GM18909 (cell line): Measurements from ENCODE around the gene MIA3.
"Not testable (repeated sequence)": the region's sequence is repeated elsewhere in the genome, so short reads cannot be mapped to it uniquely, and the experiment has no call there.

ENCODE experiments used
- ATAC-seq: cut with Tn5 transposase; IDR thresholded peaks from one replicate; pipeline ENCODE4 v1.9.1; 2021; ENCODE audit warnings: mild to moderate bottlenecking; ENCODE audit not compliant: unreplicated experiment, poor library complexity

Gene MIA3

GRCh38 chr1:222663431-222663934 lies 45.6 kb downstream of the MIA3 start:
- no peak for ATAC-seq

DNA sequence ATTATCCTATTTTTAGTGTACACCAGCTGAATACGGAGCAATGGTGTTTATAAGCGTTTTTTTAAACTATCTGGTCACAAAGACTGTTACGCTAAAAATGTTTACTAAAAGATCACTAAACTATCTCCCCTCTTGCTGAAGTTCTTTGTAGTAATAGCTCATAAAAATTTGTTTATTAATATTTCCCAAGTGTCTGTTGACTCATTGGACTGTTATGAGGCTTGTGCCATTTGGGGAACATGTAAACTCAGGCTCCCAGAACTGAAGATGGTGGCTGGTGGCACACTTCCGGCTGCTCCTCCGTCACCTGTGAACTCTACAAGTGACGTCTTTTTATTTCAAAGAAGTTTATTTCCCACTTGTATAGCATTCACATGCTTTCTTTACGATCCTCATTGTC lies 48.1 kb downstream of the MIA3 start:
- no peak for ATAC-seq

DNA sequence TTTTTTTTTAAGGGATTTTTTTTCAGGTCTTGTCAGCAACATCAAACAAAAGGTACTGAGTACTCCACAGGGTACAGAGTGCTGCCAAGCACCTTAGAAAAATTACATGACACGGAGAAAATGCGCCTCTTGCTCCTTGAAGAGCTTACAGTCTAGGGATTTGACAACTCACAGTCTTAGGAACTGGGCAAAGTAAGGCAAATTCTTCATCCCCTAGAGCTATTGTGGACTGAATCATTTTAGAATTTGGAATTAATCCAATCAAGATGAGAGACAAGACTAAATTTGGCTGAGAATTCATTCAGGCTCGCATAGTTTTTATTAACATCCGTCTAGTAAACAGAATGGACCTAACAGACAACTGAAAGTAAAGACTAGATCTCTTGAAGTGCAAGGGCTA lies 50.3 kb downstream of the MIA3 start:
- not testable (repeated sequence) for ATAC-seq

DNA sequence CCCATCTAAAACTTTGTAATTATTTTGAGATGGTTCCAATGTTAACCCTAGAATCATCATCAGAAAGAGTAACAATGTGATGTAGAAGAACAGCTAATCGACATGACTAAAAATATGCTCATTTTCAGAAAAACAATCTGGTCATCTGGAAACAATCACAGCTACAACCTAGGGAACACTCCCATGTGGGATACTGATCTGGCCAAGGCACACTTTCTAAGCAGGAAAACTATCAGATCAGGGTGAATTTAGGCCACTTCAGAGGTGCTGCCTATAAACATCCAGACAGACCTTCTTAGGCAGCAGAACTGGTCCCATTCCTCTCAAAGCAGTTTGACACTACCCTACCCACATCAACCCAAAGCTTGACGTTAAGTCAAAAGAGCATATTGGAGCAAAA lies 51.2 kb downstream of the MIA3 start:
- ATAC-seq: not testable (repeated sequence)

GRCh38 chr1:222670110-222670509 lies 52.2 kb downstream of the MIA3 start:
- no peak for ATAC-seq

- ATAC-seq: no peak
These were observed 62.2 kb downstream of the MIA3 start for GRCh38 chr1:222680080-222680479.

DNA sequence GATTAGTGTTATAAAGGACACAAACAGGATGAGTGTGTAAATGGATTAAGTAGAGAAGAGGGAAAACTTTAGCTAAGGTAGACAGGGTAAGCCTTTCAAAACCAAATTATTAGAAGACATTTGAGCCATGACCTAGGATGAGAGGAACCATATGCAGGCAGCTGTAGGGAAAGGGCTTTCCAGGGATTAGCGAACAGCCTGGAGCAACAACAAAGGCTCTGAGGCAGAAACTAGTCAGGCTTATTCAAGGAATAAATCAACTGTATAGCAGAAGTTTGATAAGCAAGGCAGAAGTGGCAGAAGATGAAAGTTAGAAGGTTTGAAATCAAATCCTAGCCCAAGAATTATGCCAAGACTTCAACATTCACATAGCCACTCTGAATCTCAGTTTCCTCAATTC lies 73.1 kb downstream of the MIA3 start:
- ATAC-seq: no peak

- ATAC-seq: no peak
These were observed 77.0 kb downstream of the MIA3 start for GRCh38 chr1:222694927-222695326.

- no peak for ATAC-seq
These were observed 78.8 kb downstream of the MIA3 start for GRCh38 chr1:222696741-222697140.

- ATAC-seq: no peak
These were observed 79.3 kb downstream of the MIA3 start for GRCh38 chr1:222697203-222697602.

- no peak for ATAC-seq
These were observed 79.9 kb downstream of the MIA3 start for GRCh38 chr1:222697826-222698225.

DNA sequence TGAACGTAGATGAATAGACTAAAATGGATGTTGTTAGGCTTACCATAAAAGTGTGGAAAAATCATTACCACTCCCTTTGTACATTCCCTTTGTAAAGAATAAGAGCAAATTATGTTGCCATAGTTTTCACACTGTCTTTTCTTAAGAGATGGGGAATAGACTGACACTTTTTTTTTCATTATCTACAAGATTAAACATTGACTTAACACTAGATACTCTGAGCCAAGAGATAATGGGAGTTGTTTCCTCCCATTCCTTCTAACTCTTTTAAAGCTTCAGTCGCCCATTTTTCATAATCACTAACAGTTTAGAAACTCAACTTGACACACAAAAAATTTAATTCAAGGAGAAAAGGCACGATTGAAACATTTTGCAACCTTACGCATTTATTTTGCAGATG lies 84.3 kb downstream of the MIA3 start:
- no peak for ATAC-seq

GRCh38 chr1:222704260-222704659 lies 86.4 kb downstream of the MIA3 start:
- no peak for ATAC-seq

DNA sequence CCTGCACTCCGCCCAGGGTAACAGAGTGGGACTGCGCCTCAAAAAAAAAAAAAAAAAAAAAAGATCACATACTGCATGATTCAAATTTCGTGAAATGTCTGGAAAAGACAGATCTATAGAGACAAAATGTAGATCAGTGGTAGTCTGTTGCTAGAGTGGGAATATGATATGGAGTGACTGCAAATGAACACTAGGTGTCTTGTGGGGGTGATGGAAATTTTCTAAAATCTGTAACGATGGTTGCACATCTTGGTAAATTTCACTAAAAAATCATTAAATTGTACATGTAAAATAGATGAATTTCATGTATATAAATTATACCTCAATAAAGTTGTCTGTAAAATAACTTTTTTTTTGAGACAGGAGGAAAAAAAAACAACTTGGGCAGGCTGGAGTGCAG lies 88.9 kb downstream of the MIA3 start:
- no peak for ATAC-seq

- no peak for ATAC-seq
These were observed 91.8 kb downstream of the MIA3 start for GRCh38 chr1:222709700-222710153.

DNA sequence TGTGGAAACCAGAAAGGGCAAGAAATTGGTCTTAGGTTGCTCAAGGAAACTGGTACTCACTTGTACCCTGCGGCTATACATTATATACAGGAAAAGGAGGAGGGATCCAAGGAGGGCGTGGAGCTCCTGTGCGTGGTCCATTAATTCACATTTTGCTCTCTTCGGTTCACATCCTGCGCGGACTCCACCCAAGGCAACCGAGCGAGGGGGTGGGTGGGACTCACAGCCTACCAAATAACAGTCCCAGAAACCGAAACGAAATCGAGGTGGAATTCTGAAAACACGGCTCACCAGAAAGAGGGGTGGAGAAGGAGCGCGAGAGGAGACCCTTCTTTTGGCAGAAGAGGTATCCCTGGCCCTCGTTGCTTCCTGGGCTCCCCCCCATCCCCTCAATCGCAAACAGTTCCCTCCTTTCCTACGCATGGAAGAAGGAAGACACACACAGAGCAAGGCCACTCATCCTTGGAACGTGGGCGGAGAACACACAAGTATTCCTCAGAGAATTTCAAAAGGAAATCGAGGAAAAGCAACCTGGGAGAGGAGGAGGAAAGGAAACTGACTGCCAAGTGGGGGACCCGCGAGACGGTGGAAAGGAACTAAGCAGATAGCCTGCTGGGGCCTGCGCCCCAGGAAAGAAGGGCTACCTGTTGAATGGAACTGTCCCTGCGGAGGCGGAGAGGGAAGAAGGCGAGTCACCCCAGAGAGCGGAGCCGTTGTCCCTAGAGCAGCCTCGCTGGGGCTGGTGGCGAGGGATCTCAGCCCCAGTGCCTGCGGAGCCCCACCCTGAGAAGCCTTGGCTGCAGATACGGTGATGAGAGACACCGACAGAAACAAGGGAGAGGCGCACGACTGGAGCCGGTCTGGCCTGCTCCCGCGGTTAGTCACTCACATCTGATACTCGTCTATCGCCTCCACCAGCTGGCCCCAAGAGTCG lies 93.7 kb downstream of the MIA3 start:
- peak; percentile 40 for ATAC-seq

DNA sequence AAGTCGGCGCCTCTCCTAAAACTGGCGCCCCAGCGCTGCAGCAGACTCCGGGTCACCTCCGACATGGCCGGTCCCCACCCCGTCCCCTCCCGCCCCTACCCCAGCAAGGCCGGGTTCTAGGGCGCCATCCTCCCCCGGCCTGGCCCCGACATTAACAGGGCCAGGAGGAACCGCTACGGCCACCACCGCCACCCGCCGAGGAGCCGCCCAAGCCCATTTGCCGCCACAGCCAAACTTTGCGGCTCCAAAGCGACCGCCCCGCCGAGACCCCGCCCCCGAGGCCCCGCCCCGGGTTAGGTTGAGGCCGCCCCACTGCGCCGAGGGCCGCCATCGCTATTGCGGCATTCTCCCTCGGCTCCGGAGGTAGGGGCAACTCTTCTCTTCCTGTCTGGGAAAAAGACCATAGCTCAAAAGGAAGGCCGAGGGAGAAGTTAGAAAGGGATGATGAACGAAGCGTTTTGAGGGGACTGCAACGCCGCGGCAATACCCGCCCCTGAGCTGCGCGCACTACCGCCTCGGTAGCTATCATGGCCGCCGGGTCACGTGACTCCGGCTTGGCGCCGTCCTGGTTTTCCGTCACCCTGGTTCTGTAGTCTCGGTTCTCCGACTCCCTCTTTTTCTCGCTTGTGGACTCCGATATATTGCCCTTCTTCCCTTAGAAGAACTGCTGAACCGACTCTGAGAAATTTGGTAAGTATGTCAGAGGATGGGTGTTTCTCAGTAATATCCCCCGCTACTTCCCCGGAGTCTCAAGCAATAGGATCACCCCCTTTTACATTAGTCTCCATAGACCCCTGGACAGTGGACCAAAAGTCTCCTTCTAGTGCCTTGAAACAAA lies 94.6 kb downstream of the MIA3 start, which contains the start of the genes AIDA and BROX:
AIDA (minus strand) TSS at position 239 of the 838 bp plus-strand sequence; CDS start at position 65, 174 bp downstream.
BROX (plus strand) TSS at position 312 of the 838 bp plus-strand sequence. CDS start 3,136 bp downstream, outside the sequence.
- peak; percentile 83 for ATAC-seq

DNA sequence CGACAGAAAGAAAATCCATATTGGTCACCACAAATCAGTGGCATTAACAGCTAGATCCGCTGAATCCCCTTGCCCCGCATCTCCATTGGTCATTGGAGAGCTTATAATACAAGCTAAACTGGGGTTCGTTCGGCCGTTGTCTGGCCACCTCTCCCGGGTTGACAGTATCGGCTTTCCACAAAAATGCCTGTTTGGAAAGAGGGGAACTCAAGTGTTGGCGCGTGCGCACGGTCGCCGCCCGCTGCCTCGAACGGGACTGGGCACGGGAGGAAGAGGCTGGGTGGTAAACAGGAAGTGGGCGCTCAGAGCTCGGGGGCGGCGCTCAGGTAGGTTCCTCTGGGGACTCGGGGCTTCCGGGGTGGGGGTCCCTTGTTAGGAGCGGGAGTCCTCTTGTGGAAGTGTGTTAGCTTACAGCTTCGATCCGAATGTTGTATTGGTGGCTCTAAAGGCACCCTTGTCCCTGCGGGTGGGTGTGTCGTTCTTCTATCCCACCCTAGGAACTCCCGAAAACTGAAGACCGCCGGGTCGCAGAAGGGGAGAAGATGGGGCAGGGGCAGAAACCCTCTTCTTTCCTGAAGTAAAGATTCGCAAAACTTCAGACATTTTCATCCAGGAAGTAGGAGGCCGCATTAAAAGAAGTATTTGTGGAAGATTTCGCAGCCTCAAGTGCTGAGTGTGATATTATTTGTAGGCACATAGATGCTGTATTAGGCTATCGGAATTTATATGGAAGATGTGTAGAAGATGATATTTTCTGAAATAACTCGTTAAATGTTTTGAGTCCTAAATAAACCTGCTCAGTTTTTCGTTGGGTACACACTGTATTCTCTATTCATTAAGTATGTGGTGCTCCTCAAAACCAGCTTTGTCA lies 95.4 kb downstream of the MIA3 start:
- ATAC-seq: peak; percentile 76

DNA sequence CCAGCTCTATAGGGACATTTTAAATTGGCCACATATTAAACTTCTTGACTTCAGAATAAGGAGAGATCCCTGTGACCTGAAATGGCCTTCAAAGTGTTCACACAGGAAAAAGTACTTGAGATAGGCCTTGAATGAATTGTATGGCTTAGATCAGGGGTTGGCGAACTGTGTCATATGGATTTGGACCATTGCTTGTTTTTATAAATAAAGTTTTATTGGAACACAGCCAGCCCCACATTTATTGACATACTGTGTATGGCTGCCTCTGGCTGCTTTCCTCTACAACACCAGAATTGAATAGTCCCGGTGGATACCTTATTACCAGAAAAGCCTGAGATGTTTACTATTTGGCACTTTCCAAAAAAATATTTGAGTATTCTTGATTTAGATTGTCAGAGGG lies 98.5 kb downstream of the MIA3 start:
- ATAC-seq: no peak
